ENCODE measurements around the gene PTPRN2.
"Not testable (repeated sequence)": the region's sequence is repeated elsewhere in the genome, so short reads cannot be mapped to it uniquely, and the experiment has no call there.

The PTPRN2 gene

DNA sequence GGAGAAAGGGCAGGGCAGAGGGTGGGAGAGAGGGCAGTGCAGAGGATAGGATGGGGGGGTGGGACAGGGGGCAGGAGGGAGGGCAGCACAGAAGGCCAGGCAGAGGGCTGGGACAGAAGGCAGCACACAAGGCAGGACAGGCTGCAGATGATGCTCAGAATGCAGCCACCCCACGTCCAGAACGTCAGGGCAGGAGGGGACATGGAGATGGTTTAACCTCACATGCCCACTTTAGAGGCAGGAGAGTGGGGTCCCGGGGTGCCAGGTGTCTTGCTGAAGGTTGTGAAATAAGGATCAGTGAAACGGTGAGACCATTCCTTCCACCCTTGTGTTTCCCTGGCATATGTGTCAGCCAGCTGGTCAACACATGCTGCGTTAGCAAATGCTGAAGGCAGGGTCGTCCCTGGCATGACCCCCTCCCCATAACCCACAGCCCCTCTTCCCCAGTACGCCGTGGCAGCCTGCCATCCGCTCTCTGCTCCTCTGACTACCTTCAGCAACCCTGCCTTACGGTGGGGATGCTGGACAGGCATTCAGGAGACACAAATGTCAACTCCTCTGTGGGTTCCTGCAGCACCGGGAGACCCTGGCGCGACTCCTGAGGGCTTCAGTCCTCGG is 658.7 kb downstream of the PTPRN2 start:
- no peak for DNase-seq (ENCODE audit: low read depth in 2 of 2)

- no peak for DNase-seq (ENCODE audit: low read depth in 2 of 2)
Measured at GRCh38 chr7:157928171-157928794, 659.3 kb downstream of the PTPRN2 start.

GRCh38 chr7:157927313-157927925 is 660.2 kb downstream of the PTPRN2 start:
- no peak for DNase-seq (ENCODE audit: low read depth in 2 of 2)

DNA sequence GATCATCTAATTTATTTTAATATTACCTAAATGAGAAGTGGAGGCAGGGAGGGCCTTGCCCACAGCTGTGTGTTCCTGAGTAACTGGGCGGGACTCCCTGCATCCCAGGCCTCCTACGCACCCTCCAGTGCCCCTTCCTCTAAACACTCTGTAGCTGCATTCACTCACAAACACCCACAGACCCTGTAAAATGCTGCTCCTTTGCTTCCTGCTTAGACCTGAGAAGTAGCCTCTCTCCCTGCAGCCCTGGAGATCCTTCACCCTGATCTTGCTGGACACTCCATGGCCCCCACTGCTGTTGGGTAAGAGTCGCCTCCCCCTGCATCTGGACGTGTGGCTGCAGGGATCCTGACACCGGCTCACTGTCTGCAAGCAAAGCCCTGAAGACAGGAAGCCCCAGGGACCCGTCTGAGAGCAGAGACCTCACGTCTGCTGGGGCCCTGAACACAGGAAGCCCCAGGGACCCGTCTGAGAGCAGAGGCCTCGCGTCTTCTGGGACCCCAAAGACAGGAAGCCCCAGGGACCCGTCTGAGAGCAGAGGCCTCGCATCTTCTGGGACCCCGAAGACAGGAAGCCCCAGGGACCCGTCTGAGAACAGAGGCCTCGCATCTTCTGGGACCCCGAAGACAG is 661.0 kb downstream of the PTPRN2 start:
- no peak for DNase-seq (ENCODE audit: low read depth in 2 of 2)

DNA sequence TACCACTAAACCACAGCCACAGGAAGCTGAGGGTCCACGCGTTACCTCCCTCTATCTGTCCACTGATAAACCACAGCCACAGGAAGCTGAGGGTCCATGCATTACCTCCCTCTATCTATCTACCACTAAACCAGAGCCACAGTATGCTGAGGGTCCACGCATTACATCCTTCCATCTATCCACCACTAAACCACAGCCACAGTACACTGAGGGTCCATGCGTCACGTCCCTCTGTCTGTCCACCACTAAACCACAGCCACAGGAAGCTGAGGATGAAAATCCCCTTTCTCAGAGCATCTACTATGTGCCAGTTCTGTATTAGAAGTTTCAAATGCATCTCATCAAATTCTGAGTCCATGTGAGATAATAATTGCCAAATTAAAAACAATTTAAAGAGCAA is 661.5 kb downstream of the PTPRN2 start:
- DNase-seq (ENCODE audit: low read depth in 2 of 2): no peak

DNA sequence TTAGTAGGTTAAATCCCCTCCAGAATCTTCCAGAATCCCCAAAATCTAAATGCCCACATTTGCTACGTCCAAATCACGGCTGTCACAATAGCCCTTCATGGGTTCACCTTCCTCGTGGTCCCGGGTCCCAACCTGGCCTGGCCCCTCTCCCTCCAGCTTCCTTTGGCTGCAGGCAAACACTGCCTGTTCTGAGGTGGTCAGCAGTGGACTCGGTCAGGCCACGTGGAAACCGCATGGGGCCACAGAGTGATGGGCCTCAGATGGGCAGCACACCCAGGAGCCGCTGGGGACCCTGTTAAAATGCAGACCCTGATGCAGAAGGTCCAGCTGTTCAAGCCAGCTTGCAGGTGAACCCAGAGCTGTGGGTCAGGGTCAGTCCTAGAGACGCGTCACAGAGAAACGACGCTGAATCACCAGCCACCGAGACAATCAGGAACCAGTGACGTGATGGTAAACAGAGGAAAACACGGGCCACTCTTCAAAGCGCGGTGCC is 662.2 kb downstream of the PTPRN2 start:
- DNase-seq (ENCODE audit: low read depth in 2 of 2): no peak

GRCh38 chr7:157923903-157924630 is 663.6 kb downstream of the PTPRN2 start:
- no peak for DNase-seq (ENCODE audit: low read depth in 2 of 2)

DNA sequence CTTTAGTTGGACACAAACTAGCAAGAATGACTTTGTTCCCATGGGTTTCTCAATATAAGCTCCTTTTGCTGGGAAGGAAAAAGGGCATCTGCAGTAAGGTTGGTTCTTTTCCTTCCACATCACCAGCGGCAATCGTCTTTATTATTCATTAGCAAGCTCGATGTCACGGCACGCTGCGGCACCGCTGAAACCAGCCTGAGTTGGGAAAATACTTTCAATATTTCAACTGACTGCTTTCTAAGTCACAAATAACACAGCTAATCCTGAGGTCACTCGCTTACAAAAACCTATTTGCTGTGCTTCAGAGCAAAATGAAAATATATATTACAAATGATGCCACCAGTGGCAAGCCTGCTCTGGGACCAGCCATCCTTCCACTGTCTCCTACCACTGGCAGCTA is 665.0 kb downstream of the PTPRN2 start:
- no peak for DNase-seq (ENCODE audit: low read depth in 2 of 2)

DNA sequence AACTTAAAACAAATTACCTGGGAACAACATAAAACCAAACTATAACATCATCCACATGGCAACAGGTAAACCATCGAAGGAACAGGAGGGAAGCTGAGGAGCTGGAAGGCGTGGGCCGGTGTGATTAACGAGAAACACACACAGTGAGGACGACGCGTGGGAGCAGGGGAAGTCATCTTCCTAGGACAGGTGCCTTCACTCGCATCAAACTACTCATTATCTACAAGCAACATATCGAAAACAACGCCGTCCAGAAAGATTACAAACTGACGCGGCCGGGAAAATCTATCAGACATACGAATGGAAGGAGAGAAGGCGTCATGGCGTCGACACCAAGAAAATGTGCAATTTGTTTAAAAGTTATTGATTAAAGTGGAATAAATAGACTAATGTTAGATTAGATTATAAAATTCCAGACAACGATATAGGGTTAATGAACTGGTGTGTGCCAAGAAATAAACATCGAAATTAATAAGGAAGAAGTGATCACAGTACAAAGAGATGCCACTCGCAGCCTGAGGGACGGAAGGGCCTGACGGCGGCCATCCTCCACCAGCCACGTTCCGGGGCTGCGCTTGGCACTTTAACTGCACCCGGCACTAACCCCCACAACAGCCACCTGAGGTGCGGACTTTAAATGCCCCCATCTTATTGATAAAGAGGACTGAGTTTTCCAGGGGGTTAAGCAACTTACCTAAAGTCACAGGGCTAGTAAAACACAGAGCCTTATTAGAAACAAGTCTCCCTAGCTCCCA is 669.1 kb downstream of the PTPRN2 start:
- DNase-seq (ENCODE audit: low read depth in 2 of 2): no peak

DNA sequence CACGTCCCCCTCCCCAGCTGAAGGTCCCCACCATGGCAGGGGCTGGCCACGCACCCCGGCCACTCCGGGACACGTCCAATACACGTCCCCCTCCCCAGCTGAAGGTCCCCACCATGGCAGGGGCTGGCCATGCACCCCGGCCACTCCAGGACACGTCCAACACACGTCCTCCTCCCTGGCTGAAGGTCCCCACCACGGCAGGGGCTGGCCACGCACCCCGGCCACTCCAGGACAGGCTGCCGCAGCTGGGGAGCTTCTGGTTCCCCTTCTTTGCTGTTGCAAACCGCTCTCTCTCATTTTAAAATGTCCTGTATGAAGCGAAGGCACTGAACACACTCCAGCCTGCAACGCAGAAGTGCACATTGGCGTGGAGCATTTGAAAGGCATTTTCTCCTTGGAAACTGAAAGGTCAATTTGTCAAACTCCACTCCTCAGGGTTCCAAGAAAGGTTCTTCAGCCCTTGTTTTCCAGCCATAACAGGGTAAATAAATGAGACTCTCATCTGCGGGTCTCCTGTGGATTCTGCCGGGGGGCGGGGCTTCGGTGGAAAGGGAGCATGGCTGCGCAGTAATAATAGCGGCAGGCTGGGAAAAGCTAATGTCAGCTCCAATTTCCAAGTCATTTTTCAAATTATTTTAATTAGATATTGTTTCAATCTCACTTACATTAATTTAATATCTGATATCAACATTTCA is 670.5 kb downstream of the PTPRN2 start:
- no peak for DNase-seq (ENCODE audit: low read depth in 2 of 2)

DNA sequence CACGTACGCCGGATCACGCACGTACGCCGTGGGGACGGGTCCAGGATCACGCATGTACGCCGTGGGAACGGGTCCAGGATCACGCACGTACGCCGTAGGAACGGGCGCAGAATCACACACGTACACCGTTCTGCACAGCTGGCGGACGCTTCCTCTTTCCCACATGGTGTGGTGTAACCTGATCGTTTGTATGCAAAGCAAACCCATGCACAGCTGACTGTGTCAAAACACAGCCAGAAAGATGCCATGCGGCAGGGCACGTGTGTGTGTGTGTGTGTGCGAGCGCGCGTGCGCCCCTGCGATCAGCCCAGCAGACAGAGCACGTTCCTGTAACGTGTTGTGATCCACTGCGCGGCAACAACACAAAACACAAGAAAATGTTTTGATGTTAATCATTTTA is 677.2 kb downstream of the PTPRN2 start:
- no peak for DNase-seq (ENCODE audit: low read depth in 2 of 2)

DNA sequence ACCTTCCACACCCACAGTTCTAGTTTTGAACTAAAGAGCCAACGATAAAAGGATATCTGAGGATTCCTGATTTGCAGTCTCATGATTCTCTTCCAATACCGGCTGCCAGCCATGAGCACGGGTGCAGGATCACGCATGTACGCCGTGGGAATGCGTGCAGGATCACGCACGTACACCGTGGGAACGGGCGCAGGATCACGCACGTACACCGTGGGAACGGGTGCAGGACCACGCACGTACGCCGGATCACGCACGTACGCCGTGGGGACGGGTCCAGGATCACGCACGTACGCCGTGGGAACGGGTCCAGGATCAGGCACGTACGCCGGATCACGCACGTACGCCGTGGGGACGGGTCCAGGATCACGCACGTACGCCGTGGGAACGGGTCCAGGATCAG is 677.6 kb downstream of the PTPRN2 start:
- not testable (repeated sequence) for DNase-seq (ENCODE audit: low read depth in 2 of 2)

GRCh38 chr7:157909370-157909769 is 678.3 kb downstream of the PTPRN2 start:
- DNase-seq (ENCODE audit: low read depth in 2 of 2): no peak

DNA sequence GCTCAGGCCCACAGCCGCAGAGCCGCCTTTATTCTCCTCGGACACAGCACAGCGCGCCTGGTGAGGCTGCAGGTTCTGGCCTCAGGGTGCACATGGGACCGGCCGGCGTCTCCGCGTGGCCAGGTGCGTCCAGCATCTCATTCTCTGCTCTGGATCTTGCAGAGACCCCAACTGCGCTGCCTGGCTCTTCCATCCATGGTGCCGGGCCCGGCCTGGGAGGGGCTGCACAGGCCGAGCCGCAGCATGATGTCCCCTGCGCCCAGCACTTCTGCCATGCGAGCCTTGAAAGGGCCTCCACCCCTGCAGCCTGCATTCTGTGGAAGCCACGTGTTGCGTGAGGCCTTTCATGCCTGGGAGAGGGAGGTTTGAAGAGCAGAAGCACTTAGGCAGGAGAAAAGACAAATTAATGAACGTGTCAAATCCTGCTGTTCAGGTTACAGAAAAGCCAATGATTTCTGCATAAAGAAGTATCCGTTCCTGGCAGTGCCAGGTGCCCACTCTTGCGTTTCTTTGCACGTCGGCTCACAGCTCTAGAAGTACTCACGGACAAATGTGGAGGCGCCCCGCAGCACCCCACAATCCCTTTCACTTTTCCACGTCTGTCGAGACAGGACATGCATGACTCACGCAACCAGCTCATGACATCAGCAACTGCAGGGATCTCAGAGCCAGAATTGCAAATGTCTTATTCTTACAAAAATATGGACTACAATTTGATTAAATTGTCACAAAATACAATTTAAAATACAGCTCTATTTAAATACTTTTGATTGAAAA is 679.4 kb downstream of the PTPRN2 start:
- no peak for DNase-seq (ENCODE audit: low read depth in 2 of 2)

GRCh38 chr7:157907091-157907490 is 680.5 kb downstream of the PTPRN2 start:
- DNase-seq (ENCODE audit: low read depth in 2 of 2): no peak

DNA sequence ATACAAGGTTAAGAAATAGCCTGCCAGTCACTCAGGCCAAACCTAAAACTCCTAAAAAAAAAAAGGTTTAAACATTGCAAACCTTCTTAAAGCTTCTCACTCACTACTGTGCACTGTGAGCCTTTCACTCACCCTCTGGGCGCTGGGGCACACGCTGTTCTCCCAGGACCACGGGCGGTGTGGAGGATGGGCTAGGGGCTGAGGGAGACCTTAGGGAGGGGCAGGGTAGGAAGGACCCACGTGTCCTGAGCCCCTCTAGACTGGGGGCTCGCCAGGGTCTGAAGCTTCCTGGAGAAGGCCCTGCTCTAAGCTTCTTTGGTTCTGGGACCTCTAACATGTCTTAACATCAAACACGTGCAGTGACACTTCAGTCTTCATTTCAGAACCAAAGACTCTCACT is 681.0 kb downstream of the PTPRN2 start:
- DNase-seq (ENCODE audit: low read depth in 2 of 2): no peak

- DNase-seq (ENCODE audit: low read depth in 2 of 2): no peak
Measured at GRCh38 chr7:157905651-157906461, 681.8 kb downstream of the PTPRN2 start.

GRCh38 chr7:157904866-157905570 is 682.6 kb downstream of the PTPRN2 start:
- no peak for DNase-seq (ENCODE audit: low read depth in 2 of 2)

Measured in stimulated activated CD8-positive, alpha-beta memory T cell treated with anti-CD3 and anti-CD28 coated beads, Interleukin-15, amount 100 ng/mL, for 48 hours (primary cell).